Measurements from ENCODE around the gene TSSK6. TPM values are rescaled to one million over a fixed set of nuclear protein-coding genes. Genes with fewer than 3 reads are reported as not detected.
A peak's percentile ranks its signal among the peaks of the same experiment; 100 is the strongest.

Gene TSSK6
- total and polyA plus RNA-seq, 2 experiments from 2014 or later, result 0.70 to 2.3 TPM

GRCh38 chr19:19553670-19554069 is 38.3 kb upstream of the TSSK6 start:
- H3K4me1 ChIP-seq (ENCODE audit: insufficient read depth), result no peaks in the 10 kb centered on the region
- no peak overlapping the region for H3K4me3 ChIP-seq
- no peaks in the 10 kb centered on the region for H3F3A ChIP-seq (ENCODE audit: insufficient read depth)
- H3K27me3 ChIP-seq (replicated peaks; ENCODE audit: insufficient read depth), result no peaks in the 10 kb centered on the region
- no peak overlapping the region for H3K9ac ChIP-seq
- TF ChIP-seq EZH2 (IDR thresholded peaks at IDR 0.05; ENCODE audit: insufficient read depth, poor library complexity, severe bottlenecking) (no peak), EZH2phosphoT487 (IDR thresholded peaks at IDR 0.05; ENCODE audit: insufficient read depth, low read depth) (no peak)
- in situ Hi-C loops (cut with MboI), result no loop called here
- H3K9me3 ChIP-seq (ENCODE audit: low read depth), result no peaks in the 10 kb centered on the region
- H4K20me1 ChIP-seq (ENCODE audit: insufficient read depth), result no peaks in the 10 kb centered on the region
- DNase-seq, result no peak
- no peak overlapping the region for H2AFZ ChIP-seq
- H3K27ac ChIP-seq, result no peak overlapping the region
- no peaks in the 10 kb centered on the region for H3K79me2 ChIP-seq (ENCODE audit: insufficient read depth)
- H3K36me3 ChIP-seq (ENCODE audit: low read depth), result no peaks in the 10 kb centered on the region
- no peaks in the 10 kb centered on the region for H3K9me2 ChIP-seq (ENCODE audit: insufficient read depth)
- 70 to 74% methylated on average over 10 of the region's 10 CpGs for WGBS, 2 experiments (ENCODE audit: low coverage in 1 of 2, low lambda C conversion rate in 2 of 2, missing lambda C conversion rate in 2 of 2)
- no peak overlapping the region for H3K4me2 ChIP-seq (ENCODE audit: unreplicated experiment)

GRCh38 chr19:19552798-19553197 is 37.5 kb upstream of the TSSK6 start:
- H2AFZ ChIP-seq, result no peak overlapping the region
- no peaks in the 10 kb centered on the region for H3K79me2 ChIP-seq (ENCODE audit: insufficient read depth)
- WGBS, 2 experiments (ENCODE audit: low coverage in 1 of 2, low lambda C conversion rate in 2 of 2, missing lambda C conversion rate in 2 of 2), result 64 to 87% methylated on average over 6 of the region's 6 CpGs
- H3K27me3 ChIP-seq (replicated peaks; ENCODE audit: insufficient read depth), result no peaks in the 10 kb centered on the region
- H3K27ac ChIP-seq, result no peak overlapping the region
- no peaks in the 10 kb centered on the region for H3K4me1 ChIP-seq (ENCODE audit: insufficient read depth)
- no peaks in the 10 kb centered on the region for H4K20me1 ChIP-seq (ENCODE audit: insufficient read depth)
- no peaks in the 10 kb centered on the region for H3K36me3 ChIP-seq (ENCODE audit: low read depth)
- H3K9me3 ChIP-seq (ENCODE audit: low read depth), result no peaks in the 10 kb centered on the region
- H3K9ac ChIP-seq, result no peak overlapping the region
- DNase-seq, result peak; percentile 55
- H3K4me3 ChIP-seq, result no peak overlapping the region
- H3F3A ChIP-seq (ENCODE audit: insufficient read depth), result no peaks in the 10 kb centered on the region
- no peak overlapping the region for H3K4me2 ChIP-seq (ENCODE audit: unreplicated experiment)
- TF ChIP-seq EZH2phosphoT487 (IDR thresholded peaks at IDR 0.05; ENCODE audit: insufficient read depth, low read depth) (no peak), EZH2 (IDR thresholded peaks at IDR 0.05; ENCODE audit: insufficient read depth, poor library complexity, severe bottlenecking) (no peak)
- in situ Hi-C loops (cut with MboI), result no loop called here
- H3K9me2 ChIP-seq (ENCODE audit: insufficient read depth), result no peaks in the 10 kb centered on the region

- H3K9me3 ChIP-seq (ENCODE audit: low read depth), result no peaks in the 10 kb centered on the region
- H3K27me3 ChIP-seq (replicated peaks; ENCODE audit: insufficient read depth), result no peaks in the 10 kb centered on the region
- H3F3A ChIP-seq (ENCODE audit: insufficient read depth), result no peaks in the 10 kb centered on the region
- in situ Hi-C loops (cut with MboI), result no loop called here
- WGBS, 2 experiments (ENCODE audit: low coverage in 1 of 2, low lambda C conversion rate in 2 of 2, missing lambda C conversion rate in 2 of 2), result 84 to 86% methylated on average over 14 of the region's 14 CpGs
- H3K27ac ChIP-seq, result no peak overlapping the region
- no peak for DNase-seq
- no peaks in the 10 kb centered on the region for H3K9me2 ChIP-seq (ENCODE audit: insufficient read depth)
- no peak overlapping the region for H3K9ac ChIP-seq
- H3K36me3 ChIP-seq (ENCODE audit: low read depth), result no peaks in the 10 kb centered on the region
- H3K4me2 ChIP-seq (ENCODE audit: unreplicated experiment), result no peak overlapping the region
- H3K79me2 ChIP-seq (ENCODE audit: insufficient read depth), result no peaks in the 10 kb centered on the region
- H3K4me1 ChIP-seq (ENCODE audit: insufficient read depth), result no peaks in the 10 kb centered on the region
- no peak overlapping the region for H3K4me3 ChIP-seq
- H2AFZ ChIP-seq, result no peak overlapping the region
- no peaks in the 10 kb centered on the region for H4K20me1 ChIP-seq (ENCODE audit: insufficient read depth)
- TF ChIP-seq EZH2phosphoT487 (IDR thresholded peaks at IDR 0.05; ENCODE audit: insufficient read depth, low read depth) (no peak), EZH2 (IDR thresholded peaks at IDR 0.05; ENCODE audit: insufficient read depth, poor library complexity, severe bottlenecking) (no peak)
Observed at GRCh38 chr19:19551853-19552192, 36.5 kb upstream of the TSSK6 start.

- no peak for DNase-seq
- WGBS, 2 experiments (ENCODE audit: low coverage in 1 of 2, low lambda C conversion rate in 2 of 2, missing lambda C conversion rate in 2 of 2), result 77 to 78% methylated on average over 10 of the region's 10 CpGs
- in situ Hi-C loops (cut with MboI), result no loop called here
Observed at GRCh38 chr19:19550972-19551852, 35.9 kb upstream of the TSSK6 start.

More at GRCh38 chr19:19550972-19551852, 35.9 kb upstream of the TSSK6 start:
- Histone ChIP-seq H3F3A (ENCODE audit: insufficient read depth) (no peaks in the 10 kb centered on the region), H3K4me3 (no peak overlapping the region), H2AFZ (no peak overlapping the region), H4K20me1 (ENCODE audit: insufficient read depth) (no peaks in the 10 kb centered on the region), H3K27ac (no peak overlapping the region), H3K36me3 (ENCODE audit: low read depth) (no peaks in the 10 kb centered on the region), H3K9me2 (ENCODE audit: insufficient read depth) (no peaks in the 10 kb centered on the region), H3K4me1 (ENCODE audit: insufficient read depth) (no peaks in the 10 kb centered on the region), H3K9ac (no peak overlapping the region), H3K4me2 (ENCODE audit: unreplicated experiment) (no peak overlapping the region), H3K9me3 (ENCODE audit: low read depth) (no peaks in the 10 kb centered on the region), H3K27me3 (replicated peaks; ENCODE audit: insufficient read depth) (no peaks in the 10 kb centered on the region), H3K79me2 (ENCODE audit: insufficient read depth) (no peaks in the 10 kb centered on the region)
- TF ChIP-seq EZH2 (IDR thresholded peaks at IDR 0.05; ENCODE audit: insufficient read depth, poor library complexity, severe bottlenecking) (no peak), EZH2phosphoT487 (IDR thresholded peaks at IDR 0.05; ENCODE audit: insufficient read depth, low read depth) (no peak)

All from GM23248 (cell line).